Gastroesophageal sphincter (tissue), 4 donors: Measurements from ENCODE around the gene HTR2A. TPM values are rescaled to one million over a fixed set of nuclear protein-coding genes. Genes with fewer than 3 reads are reported as not detected.

Experiments
- ATAC-seq: fragments of 150-250 bp; one replicate; pipeline ENCODE4 v1.9.1; 2016; ENCODE audit warnings: mild to moderate bottlenecking, moderate library complexity
- H3K27ac ChIP-seq, 4 donors: fragments of 200-600 bp; sonication (generic) in 3 of 4; 1 replicate in 3 of 4; 2 replicates in 1 of 4; pipeline ENCODE4 v1.5.1; 2016 to 2019
- H3K27me3 ChIP-seq: fragments of 200-600 bp; sonication (generic); one replicate; pipeline ENCODE4 v1.5.1; 2019
- H3K36me3 ChIP-seq, 2 donors: fragments of 200-600 bp; sonication (generic); one replicate each; pipeline ENCODE4 v1.5.1; 2019; ENCODE audit warnings: control low read depth in 1 of 2
- H3K4me1 ChIP-seq, 3 donors: fragments of 200-600 bp; sonication (generic); 1 replicate in 2 of 3; 2 replicates in 1 of 3; pipeline ENCODE4 v1.5.1; 2016 to 2019; ENCODE audit warnings: control low read depth in 2 of 3
- H3K4me3 ChIP-seq, 2 donors: fragments of 200-600 bp; sonication (generic); one replicate each; pipeline ENCODE4 v1.5.1; 2019; ENCODE audit warnings: mild to moderate bottlenecking in 1 of 2, moderate library complexity in 1 of 2
- H3K9me3 ChIP-seq, 3 donors: fragments of 200-600 bp; sonication (generic); one replicate each; pipeline ENCODE4 v1.5.1; 2017 to 2019; ENCODE audit warnings: control low read depth in 2 of 3
- CTCF ChIP-seq, 4 experiments: fragments of 200-600 bp in 2 of 4; fragments of 450-650 bp in 2 of 4; sonication (generic) in 1 of 4; IDR thresholded peaks; one replicate each; pipeline ENCODE4 v1.5.1; 2017 to 2019; ENCODE audit warnings: antibody characterized with exemption in 4 of 4, mild to moderate bottlenecking in 2 of 4, moderate library complexity in 2 of 4
- EP300 ChIP-seq: sonication (generic); formaldehyde crosslinking; IDR thresholded peaks from one replicate; pipeline ENCODE4 v1.6.1; 2017; ENCODE audit warnings: antibody characterized with exemption, mild to moderate bottlenecking
- POLR2A ChIP-seq, 2 donors: fragments of 450-650 bp; IDR thresholded peaks; one replicate each; pipeline ENCODE4 v1.6.1; 2017; ENCODE audit warnings: antibody characterized with exemption in 2 of 2, mild to moderate bottlenecking in 2 of 2, moderate library complexity in 1 of 2
- POLR2AphosphoS5 ChIP-seq: sonication (generic); formaldehyde crosslinking; IDR thresholded peaks from one replicate; pipeline ENCODE4 v1.6.1; 2017; ENCODE audit warnings: antibody characterized with exemption
- WGBS, 2 donors: methylation state at CpG; one replicate each; pipeline ENCODE4 v1.1.5; 2018; ENCODE audit warnings: low coverage in 1 of 2; 5-methylcytosine and 5-hydroxymethylcytosine counted together
- total RNA-seq, 4 donors: library from RNA; depleted of rRNA; stranded (reverse); fragments of >200 nt; gene quantifications; one replicate each; pipeline ENCODE4 v1.1.0, GENCODE V29; 2016

HTR2A gene
- total RNA-seq, 4 donors from 2014 or later = 0.40 to 1.7 (median 0.54) TPM

- H3K27ac ChIP-seq = peak overlapping the region; percentile 44 to 95 (median 93)
- TF ChIP-seq CTCF (IDR thresholded peaks at IDR 0.05) (no peak), POLR2AphosphoS5 (no peak), EP300 (no peak), POLR2A (IDR thresholded peaks at IDR 0.05) (no peak)
- peak overlapping the region; percentile 49 to 80 for H3K4me3 ChIP-seq
- 66 to 69% methylated on average over 4 to 5 of the region's 5 CpGs for WGBS, 2 donors
- ATAC-seq = no peak
- peaks cover 0 to 4% of the 10 kb centered on the region in 2 donors for H3K36me3 ChIP-seq
- H3K9me3 ChIP-seq = no peaks in the 10 kb centered on the region
- no peaks in the 10 kb centered on the region for H3K27me3 ChIP-seq
- H3K4me1 ChIP-seq = peaks cover 16 to 54% (median 23%) of the 10 kb centered on the region in 3 donors
Observed at GRCh38 chr13:46796129-46796514, 100.7 kb downstream of the HTR2A start.

GRCh38 chr13:46795321-46795720 is 101.5 kb downstream of the HTR2A start:
- Histone ChIP-seq H3K4me1 (peaks cover 16 to 54% (median 23%) of the 10 kb centered on the region in 3 donors), H3K9me3 (no peaks in the 10 kb centered on the region), H3K27ac (no peak overlapping the region), H3K36me3 (peaks cover 0 to 12% of the 10 kb centered on the region in 2 donors), H3K4me3 (no peak overlapping the region), H3K27me3 (no peaks in the 10 kb centered on the region)
- ATAC-seq = no peak
- 72 to 82% methylated on average over 4 to 6 of the region's 6 CpGs for WGBS, 2 donors
- TF ChIP-seq CTCF (IDR thresholded peaks at IDR 0.05) (no peak), POLR2A (IDR thresholded peaks at IDR 0.05) (no peak), EP300 (no peak)

GRCh38 chr13:46783504-46783903 is 113.3 kb downstream of the HTR2A start:
- Histone ChIP-seq H3K9me3 (no peaks in the 10 kb centered on the region), H3K27me3 (no peaks in the 10 kb centered on the region), H3K36me3 (peaks cover 0 to 87% of the 10 kb centered on the region in 2 donors), H3K27ac (no peak overlapping the region), H3K4me1 (peaks cover 0 to 42% (median 0%) of the 10 kb centered on the region in 3 donors), H3K4me3 (no peak overlapping the region)
- no peak for ATAC-seq
- TF ChIP-seq CTCF (IDR thresholded peaks at IDR 0.05) = no peak
- no peak for TF ChIP-seq EP300
- TF ChIP-seq POLR2AphosphoS5 = no peak
- no peak for TF ChIP-seq POLR2A (IDR thresholded peaks at IDR 0.05)
- 84 to 86% methylated on average over 3 of the region's 3 CpGs for WGBS, 2 donors

- no peaks in the 10 kb centered on the region for H3K27me3 ChIP-seq
- H3K4me1 ChIP-seq = peaks cover 0 to 42% (median 0%) of the 10 kb centered on the region in 3 donors
- no peak for ATAC-seq
- 41 to 75% methylated on average over 2 of the region's 2 CpGs for WGBS, 2 donors
- no peak overlapping the region for H3K27ac ChIP-seq
- H3K9me3 ChIP-seq = no peaks in the 10 kb centered on the region
- H3K4me3 ChIP-seq = no peak overlapping the region
- no peak for TF ChIP-seq CTCF (IDR thresholded peaks at IDR 0.05)
- no peak for TF ChIP-seq EP300
- no peak for TF ChIP-seq POLR2A (IDR thresholded peaks at IDR 0.05)
- TF ChIP-seq POLR2AphosphoS5 = no peak
- H3K36me3 ChIP-seq = peaks cover 0 to 88% of the 10 kb centered on the region in 2 donors
Observed at GRCh38 chr13:46782691-46783090, 114.2 kb downstream of the HTR2A start.

- H3K27ac ChIP-seq = no peak overlapping the region
- ATAC-seq = no peak
- 62 to 100% methylated on average over 1 of the region's 1 CpG for WGBS, 2 donors
- H3K9me3 ChIP-seq = no peaks in the 10 kb centered on the region
- H3K27me3 ChIP-seq = no peaks in the 10 kb centered on the region
- TF ChIP-seq POLR2A (IDR thresholded peaks at IDR 0.05) = no peak
- no peak for TF ChIP-seq POLR2AphosphoS5
- no peak for TF ChIP-seq EP300
- no peak for TF ChIP-seq CTCF (IDR thresholded peaks at IDR 0.05)
- no peak overlapping the region for H3K4me3 ChIP-seq
- H3K36me3 ChIP-seq = peaks cover 0 to 91% of the 10 kb centered on the region in 2 donors
- peaks cover 0 to 43% (median 0%) of the 10 kb centered on the region in 3 donors for H3K4me1 ChIP-seq
Observed at GRCh38 chr13:46782066-46782465, 114.8 kb downstream of the HTR2A start.
